Stimulated activated effector memory CD8-positive, alpha-beta T cell treated with anti-CD3 and anti-CD28 coated beads, Interleukin-12 subunit alpha, Interleukin-12 subunit beta, amount 100 ng/mL, for 72 hours (primary cell): ENCODE measurements around the gene PBOV1.

Experiments
- ATAC-seq: fragments of 150-1000 bp; cut with Tn5 transposase; 2 replicates; pipeline ENCODE4 v1.10.0; 2021
- DNase-seq, 2 donors: peaks; one replicate each; pipeline ENCODE4 v3.0.0; 2021 to 2022; ENCODE audit warnings: low spot score in 2 of 2
- H3K27ac Mint-ChIP-seq: one replicate; pipeline ENCODE4 v1.8.0; 2022; ENCODE audit warnings: mild to moderate bottlenecking, mixed read lengths
- H3K36me3 Mint-ChIP-seq: one replicate; pipeline ENCODE4 v1.8.0; 2022; ENCODE audit warnings: mild to moderate bottlenecking, mixed read lengths
- H3K4me1 Mint-ChIP-seq: one replicate; pipeline ENCODE4 v1.8.0; 2022; ENCODE audit warnings: mixed read lengths
- H3K4me3 Mint-ChIP-seq: one replicate; pipeline ENCODE4 v1.8.0; 2022; ENCODE audit warnings: mild to moderate bottlenecking, mixed read lengths
- H3K9me3 Mint-ChIP-seq: one replicate; pipeline ENCODE4 v1.8.0; 2022; ENCODE audit warnings: mixed read lengths

Gene PBOV1

DNA sequence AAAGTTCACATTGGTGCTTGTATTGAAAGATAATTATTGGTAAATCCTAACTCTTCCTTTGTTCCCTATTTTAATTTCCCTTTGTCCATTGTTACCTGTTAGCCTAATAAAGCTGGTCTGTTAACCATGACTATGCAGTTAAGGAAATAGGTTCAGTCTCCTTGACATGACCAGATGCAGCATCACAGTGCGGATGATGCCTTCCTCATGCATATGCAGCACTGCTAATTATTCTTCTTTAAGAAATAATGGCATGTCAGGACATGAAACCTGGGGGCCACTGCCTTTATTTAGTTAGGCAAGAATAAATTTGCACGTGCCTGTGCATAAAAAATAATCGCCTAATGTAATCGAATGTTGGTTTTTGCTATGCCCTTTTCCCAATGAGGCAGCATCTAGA, 16.5 kb downstream of the PBOV1 start:
- no peak for ATAC-seq
- no peak for DNase-seq
- no peak overlapping the region for H3K4me3 Mint-ChIP-seq
- no peak overlapping the region for H3K27ac Mint-ChIP-seq
- H3K36me3 Mint-ChIP-seq = no peaks in the 10 kb centered on the region
- no peaks in the 10 kb centered on the region for H3K4me1 Mint-ChIP-seq
- no peaks in the 10 kb centered on the region for H3K9me3 Mint-ChIP-seq

DNA sequence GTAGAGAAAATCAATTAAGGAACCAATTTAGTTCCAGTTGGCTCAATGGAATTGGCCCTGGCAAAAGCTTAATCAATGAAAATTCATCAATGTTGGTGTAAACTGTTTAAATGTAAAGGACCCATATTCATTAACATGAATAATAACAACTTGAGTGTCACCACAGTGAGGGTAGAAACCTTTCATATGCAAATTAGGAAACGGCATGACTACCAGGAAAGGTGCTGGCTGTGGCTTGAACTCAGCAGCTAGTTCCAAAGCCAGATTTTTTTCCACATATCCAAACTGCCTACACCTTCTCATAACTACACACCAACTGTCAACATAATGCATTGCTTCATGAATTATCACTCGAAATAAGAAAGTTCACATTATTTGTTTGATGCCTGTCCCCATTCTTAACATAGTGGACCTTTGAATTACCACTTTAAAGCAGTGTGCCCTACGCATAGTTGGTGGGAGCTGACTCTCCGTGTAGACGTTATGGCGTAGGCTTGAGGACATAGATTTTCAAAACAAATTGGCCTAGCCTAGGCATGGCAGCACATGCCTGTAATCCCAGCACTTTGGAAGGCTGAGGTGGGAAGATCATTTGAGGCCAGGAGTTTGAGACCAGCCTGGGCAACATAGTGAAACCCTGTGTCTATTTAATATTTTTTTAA, 19.7 kb downstream of the PBOV1 start:
- no peak for DNase-seq
- no peaks in the 10 kb centered on the region for H3K9me3 Mint-ChIP-seq

DNA sequence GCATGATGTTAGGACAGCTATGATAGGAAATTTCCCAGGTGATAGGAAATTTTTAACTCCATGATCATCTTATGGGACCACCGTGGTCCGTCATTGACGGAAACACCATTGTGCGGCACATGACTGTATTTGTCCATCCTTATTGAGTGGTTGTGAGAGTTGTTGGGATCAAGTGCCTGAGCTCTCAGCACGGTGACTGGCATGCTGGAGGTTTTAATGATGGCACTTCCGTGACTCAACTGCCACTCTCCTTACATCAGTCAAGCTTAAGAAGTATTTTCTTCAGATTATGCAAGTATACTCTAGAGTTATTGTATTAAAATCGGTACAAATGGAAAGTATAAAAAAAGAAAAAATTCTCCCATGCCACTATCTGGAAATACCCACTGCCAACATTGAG, 20.7 kb downstream of the PBOV1 start:
- DNase-seq (no peak), ATAC-seq (no peak)
- no peak overlapping the region for H3K4me3 Mint-ChIP-seq
- H3K27ac Mint-ChIP-seq = no peak overlapping the region
- H3K9me3 Mint-ChIP-seq = no peaks in the 10 kb centered on the region
- no peaks in the 10 kb centered on the region for H3K36me3 Mint-ChIP-seq
- H3K4me1 Mint-ChIP-seq = no peaks in the 10 kb centered on the region

More for the DNA sequence above, 19.7 kb downstream of the PBOV1 start:
- Mint-ChIP-seq H3K4me1 (no peaks in the 10 kb centered on the region), H3K4me3 (no peak overlapping the region), H3K27ac (no peak overlapping the region), H3K36me3 (no peaks in the 10 kb centered on the region)
- ATAC-seq = no peak

DNA sequence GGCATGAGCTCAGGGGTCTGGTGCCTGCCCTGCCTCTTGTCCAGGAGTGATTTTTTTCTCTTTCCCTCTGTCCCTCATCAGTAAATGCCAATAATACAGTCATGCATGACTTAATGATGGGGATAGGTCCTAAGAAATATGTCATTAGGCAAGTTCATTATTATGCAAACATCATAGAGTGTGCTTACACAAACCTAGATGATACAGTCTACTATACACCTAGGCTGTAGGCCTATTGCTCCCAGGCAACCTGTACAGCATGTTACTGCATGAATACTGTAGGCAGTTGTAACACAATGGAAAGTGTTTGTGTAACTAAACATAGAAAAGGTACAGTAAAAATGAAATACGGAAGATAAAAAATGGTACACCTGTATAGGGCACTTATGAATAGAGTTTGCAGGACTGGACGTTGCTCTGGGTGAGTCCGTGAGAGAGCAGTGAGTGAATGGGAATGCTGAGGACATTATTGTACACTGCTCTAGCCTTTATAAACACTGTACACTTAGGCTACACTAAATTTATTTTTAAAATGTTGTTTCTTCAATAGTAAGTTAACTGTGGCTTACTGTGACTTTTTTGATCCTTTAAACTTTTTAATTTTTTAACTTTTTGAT, 22.1 kb downstream of the PBOV1 start:
- no peak overlapping the region for H3K27ac Mint-ChIP-seq
- H3K36me3 Mint-ChIP-seq = no peaks in the 10 kb centered on the region
- ATAC-seq = no peak
- no peak for DNase-seq
- no peaks in the 10 kb centered on the region for H3K4me1 Mint-ChIP-seq
- H3K9me3 Mint-ChIP-seq = no peaks in the 10 kb centered on the region
- no peak overlapping the region for H3K4me3 Mint-ChIP-seq

DNA sequence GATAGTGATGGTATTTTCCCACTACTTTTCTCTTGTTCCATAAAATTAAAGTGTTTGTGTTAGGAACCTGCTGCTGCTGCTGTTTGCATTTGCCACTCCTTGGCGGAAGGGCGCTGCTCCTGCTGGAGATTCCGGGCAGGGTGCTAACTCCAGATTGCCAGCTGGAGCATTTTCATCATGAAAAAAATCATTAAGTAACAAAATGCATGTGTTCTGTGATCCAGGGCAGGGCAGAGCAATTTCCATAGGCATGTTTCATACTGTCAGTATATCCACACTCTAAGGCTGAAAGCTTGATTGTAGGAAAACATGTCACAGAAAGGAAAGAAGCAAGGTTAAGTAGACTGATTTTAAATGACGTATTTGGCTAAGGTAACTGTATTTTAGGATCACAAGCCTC, 24.0 kb downstream of the PBOV1 start:
- H3K27ac Mint-ChIP-seq = no peak overlapping the region
- ATAC-seq (no peak), DNase-seq (no peak)
- H3K4me3 Mint-ChIP-seq = no peak overlapping the region
- no peaks in the 10 kb centered on the region for H3K4me1 Mint-ChIP-seq
- H3K9me3 Mint-ChIP-seq = no peaks in the 10 kb centered on the region
- H3K36me3 Mint-ChIP-seq = no peaks in the 10 kb centered on the region

DNA sequence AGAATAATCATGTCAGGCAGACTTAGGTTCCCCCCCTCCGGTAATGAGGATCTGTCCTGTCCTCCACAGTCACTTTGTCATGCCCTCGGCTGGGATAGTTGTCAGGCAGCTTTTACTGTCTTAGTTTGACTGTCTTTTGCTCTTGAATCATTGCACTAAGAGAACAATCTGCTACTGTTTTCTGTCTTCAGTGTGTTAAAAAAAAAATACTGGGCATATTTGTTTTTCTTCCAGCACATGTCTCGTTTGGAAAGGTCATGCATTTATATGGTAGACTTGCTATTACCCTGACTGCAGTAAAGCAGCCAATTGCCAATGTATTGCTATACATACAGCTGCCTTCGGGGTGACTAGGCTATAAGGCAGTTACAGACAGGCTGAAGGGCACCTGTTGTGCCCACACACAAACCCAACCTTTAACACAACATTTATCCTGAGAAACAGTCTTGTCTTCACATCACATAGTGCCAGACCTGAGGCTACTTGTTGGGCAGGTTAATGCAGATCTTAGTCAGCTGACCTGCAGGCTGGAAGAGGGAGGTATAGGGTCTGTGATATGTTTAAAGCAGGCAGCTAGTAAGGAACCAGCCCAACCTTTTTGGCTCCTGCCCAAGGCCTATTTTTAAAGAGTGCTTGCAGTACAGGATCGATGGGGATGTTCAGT, 29.9 kb downstream of the PBOV1 start:
- DNase-seq (no peak), ATAC-seq (no peak)
- Mint-ChIP-seq H3K9me3 (no peaks in the 10 kb centered on the region), H3K4me3 (no peak overlapping the region), H3K4me1 (no peaks in the 10 kb centered on the region), H3K27ac (no peak overlapping the region), H3K36me3 (no peaks in the 10 kb centered on the region)

- Mint-ChIP-seq H3K4me3 (no peak overlapping the region), H3K27ac (no peak overlapping the region), H3K9me3 (no peaks in the 10 kb centered on the region), H3K4me1 (no peaks in the 10 kb centered on the region), H3K36me3 (no peaks in the 10 kb centered on the region)
- ATAC-seq (no peak), DNase-seq (no peak)
These were observed 31.1 kb downstream of the PBOV1 start for GRCh38 chr6:138187156-138187555.

- Mint-ChIP-seq H3K4me1 (no peaks in the 10 kb centered on the region), H3K27ac (no peak overlapping the region), H3K9me3 (peaks cover 3% of the 10 kb centered on the region), H3K36me3 (no peaks in the 10 kb centered on the region), H3K4me3 (no peak overlapping the region)
- ATAC-seq (no peak), DNase-seq (no peak)
These were observed 34.1 kb downstream of the PBOV1 start for GRCh38 chr6:138184230-138184629.

- H3K4me1 Mint-ChIP-seq = no peaks in the 10 kb centered on the region
- no peak overlapping the region for H3K4me3 Mint-ChIP-seq
These were observed 34.5 kb downstream of the PBOV1 start for GRCh38 chr6:138183790-138184134.

DNA sequence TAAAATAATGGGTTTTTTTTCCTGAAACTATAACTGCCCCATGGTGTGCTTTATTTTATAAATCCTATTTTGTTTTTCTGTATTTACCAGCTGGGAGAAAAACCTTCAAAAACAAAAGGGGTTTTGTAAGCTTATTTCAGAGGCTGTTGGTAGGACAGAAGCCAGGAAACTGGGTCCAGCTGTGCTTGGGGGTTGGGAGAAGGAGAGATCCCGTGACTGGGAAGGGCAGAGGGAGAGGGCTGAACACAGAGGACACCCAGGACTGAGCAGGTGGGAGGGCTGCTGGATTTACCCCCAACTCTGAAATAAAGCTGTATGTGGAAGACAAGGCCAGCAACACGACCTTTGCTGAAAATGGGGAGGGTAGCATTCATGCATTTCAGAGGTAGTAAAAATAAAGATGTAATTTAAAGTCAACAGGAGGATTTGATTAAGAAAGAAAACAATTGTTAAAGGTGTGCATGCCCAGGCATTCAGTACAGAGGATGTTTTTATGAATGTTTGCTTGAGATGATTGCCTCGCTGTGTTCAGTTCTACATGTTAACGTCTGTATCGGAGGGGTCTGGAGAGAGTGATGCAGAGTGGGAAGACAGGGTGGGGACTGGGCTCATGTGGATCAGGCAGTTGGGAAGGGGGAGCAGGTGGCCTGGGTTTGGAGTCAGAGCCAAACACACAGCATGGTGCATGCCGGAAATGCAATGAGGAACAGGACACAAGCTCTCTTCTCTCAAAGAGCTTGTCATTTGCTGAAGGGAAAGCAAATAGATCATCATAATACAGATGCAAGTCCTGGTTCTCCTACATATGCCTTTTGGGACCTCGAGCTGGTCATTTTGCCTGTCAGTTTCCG, 35.1 kb downstream of the PBOV1 start:
- DNase-seq (no peak), ATAC-seq (no peak)
- Mint-ChIP-seq H3K9me3 (peaks cover 7% of the 10 kb centered on the region), H3K36me3 (no peaks in the 10 kb centered on the region), H3K27ac (no peak overlapping the region), H3K4me1 (no peaks in the 10 kb centered on the region), H3K4me3 (no peak overlapping the region)

More at GRCh38 chr6:138183790-138184134, 34.5 kb downstream of the PBOV1 start:
- H3K9me3 Mint-ChIP-seq = peaks cover 3% of the 10 kb centered on the region
- no peak for ATAC-seq
- no peak overlapping the region for H3K27ac Mint-ChIP-seq
- H3K36me3 Mint-ChIP-seq = no peaks in the 10 kb centered on the region
- DNase-seq = no peak

DNA sequence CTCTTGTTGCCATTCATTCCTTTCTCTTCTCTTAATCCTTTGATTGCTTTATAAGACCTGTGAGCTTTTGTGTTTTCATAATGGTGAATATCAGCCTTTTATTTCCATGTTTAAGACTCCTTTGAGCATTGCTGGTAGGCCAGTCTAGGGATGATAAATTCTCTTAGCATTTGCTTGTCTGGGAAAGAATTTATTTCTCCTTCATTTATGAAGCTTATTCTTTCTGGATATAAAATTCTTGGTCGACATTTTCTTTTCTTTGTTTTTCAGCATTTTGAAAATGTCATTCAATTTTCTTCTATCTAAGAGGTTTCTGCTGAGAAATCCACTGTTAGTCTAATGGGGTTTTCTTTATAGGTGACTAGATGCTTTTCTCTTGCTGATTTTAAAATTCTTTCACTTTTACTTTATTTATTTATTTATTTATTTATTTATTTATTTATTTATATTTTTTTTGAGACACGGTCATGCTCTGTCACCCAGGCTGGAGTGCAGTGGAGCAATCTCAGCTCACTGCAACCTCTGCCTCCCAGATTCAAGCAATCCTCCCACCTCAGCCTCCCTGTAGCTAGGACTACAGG, 41.5 kb downstream of the PBOV1 start:
- H3K4me1 Mint-ChIP-seq = no peaks in the 10 kb centered on the region
- H3K27ac Mint-ChIP-seq = no peak overlapping the region
- no peaks in the 10 kb centered on the region for H3K36me3 Mint-ChIP-seq
- ATAC-seq (no peak), DNase-seq (no peak)
- no peak overlapping the region for H3K4me3 Mint-ChIP-seq
- H3K9me3 Mint-ChIP-seq = peaks cover 19% of the 10 kb centered on the region

- H3K36me3 Mint-ChIP-seq = no peaks in the 10 kb centered on the region
- H3K9me3 Mint-ChIP-seq = peaks cover 19% of the 10 kb centered on the region
- H3K27ac Mint-ChIP-seq = no peak overlapping the region
- no peak for ATAC-seq
- DNase-seq = no peak
- no peak overlapping the region for H3K4me3 Mint-ChIP-seq
- H3K4me1 Mint-ChIP-seq = no peaks in the 10 kb centered on the region
These were observed 42.7 kb downstream of the PBOV1 start for GRCh38 chr6:138175596-138175995.
